ENCODE measurements around the gene NDE1. TPM values are rescaled to one million over a fixed set of nuclear protein-coding genes. Genes with fewer than 3 reads are reported as not detected.

The NDE1 gene
- total RNA-seq, 4 donors from 2014 or later = 15.1 to 323 (median 36.1) TPM

DNA sequence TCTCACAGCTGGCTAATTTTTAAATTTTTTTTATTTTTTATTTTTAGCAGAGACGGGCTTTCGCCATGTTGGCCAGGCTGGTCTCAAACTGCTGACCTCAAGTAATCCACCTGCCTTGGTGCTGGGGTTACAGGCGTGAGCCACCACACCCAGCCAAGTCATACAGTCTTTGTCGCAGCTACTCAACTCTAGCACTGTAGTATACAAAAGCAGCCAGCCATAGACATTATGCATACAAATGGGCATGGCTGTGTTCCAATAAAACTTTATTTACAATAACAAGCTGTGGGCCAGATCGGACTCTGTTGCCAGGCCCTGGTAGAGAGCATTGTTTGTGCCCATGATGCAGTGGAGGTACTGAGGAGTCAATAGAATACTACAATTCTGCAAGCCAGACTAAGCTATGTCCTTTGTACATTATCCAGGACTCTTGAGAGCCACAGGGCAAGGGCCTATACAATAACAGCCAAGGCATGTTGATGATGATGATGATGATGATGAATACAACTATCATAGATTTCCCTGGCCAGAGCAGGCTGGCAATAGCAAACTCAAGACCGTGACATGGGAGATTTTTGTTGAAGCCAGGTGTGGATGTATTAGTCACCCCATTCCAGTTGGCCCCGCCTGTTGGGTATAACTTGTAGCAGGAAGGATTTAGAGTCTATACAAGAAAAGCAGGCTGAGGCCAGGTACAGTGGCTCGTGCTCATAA lies 104.9 kb downstream of the NDE1 start:
- H3K36me3 ChIP-seq = peaks cover 0 to 2% (median 0%) of the 10 kb centered on the region in 3 donors
- no peak for TF ChIP-seq POLR2A (IDR thresholded peaks at IDR 0.05)
- TF ChIP-seq, protein P1, sequence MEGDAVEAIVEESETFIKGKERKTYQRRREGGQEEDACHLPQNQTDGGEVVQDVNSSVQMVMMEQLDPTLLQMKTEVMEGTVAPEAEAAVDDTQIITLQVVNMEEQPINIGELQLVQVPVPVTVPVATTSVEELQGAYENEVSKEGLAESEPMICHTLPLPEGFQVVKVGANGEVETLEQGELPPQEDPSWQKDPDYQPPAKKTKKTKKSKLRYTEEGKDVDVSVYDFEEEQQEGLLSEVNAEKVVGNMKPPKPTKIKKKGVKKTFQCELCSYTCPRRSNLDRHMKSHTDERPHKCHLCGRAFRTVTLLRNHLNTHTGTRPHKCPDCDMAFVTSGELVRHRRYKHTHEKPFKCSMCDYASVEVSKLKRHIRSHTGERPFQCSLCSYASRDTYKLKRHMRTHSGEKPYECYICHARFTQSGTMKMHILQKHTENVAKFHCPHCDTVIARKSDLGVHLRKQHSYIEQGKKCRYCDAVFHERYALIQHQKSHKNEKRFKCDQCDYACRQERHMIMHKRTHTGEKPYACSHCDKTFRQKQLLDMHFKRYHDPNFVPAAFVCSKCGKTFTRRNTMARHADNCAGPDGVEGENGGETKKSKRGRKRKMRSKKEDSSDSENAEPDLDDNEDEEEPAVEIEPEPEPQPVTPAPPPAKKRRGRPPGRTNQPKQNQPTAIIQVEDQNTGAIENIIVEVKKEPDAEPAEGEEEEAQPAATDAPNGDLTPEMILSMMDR (IDR thresholded peaks at IDR 0.05) = no peak
- H3K4me3 ChIP-seq = no peak overlapping the region
- H3K4me1 ChIP-seq = no peaks in the 10 kb centered on the region
- DNase-seq = no peak
- H3K9me3 ChIP-seq = no peaks in the 10 kb centered on the region
- H3K27me3 ChIP-seq = no peaks in the 10 kb centered on the region
- no peak overlapping the region for H3K27ac ChIP-seq

- no peaks in the 10 kb centered on the region for H3K9me3 ChIP-seq
- no peak for TF ChIP-seq POLR2A (IDR thresholded peaks at IDR 0.05)
- TF ChIP-seq, protein P1 (IDR thresholded peaks at IDR 0.05) = no peak
- no peak for DNase-seq
- H3K27ac ChIP-seq = no peak overlapping the region
- no peak overlapping the region for H3K4me3 ChIP-seq
- H3K36me3 ChIP-seq = no peaks in the 10 kb centered on the region
- H3K4me1 ChIP-seq = no peaks in the 10 kb centered on the region
- H3K27me3 ChIP-seq = no peaks in the 10 kb centered on the region
Measured at GRCh38 chr16:15757077-15757386, 107.0 kb downstream of the NDE1 start.

GRCh38 chr16:15757630-15758251 lies 107.7 kb downstream of the NDE1 start:
- Histone ChIP-seq H3K9me3 (no peaks in the 10 kb centered on the region), H3K36me3 (no peaks in the 10 kb centered on the region), H3K4me1 (no peaks in the 10 kb centered on the region), H3K27me3 (no peaks in the 10 kb centered on the region), H3K27ac (no peak overlapping the region), H3K4me3 (no peak overlapping the region)
- no peak for DNase-seq
- TF ChIP-seq POLR2A (IDR thresholded peaks at IDR 0.05) = no peak
- TF ChIP-seq, protein P1 (IDR thresholded peaks at IDR 0.05) = no peak

DNA sequence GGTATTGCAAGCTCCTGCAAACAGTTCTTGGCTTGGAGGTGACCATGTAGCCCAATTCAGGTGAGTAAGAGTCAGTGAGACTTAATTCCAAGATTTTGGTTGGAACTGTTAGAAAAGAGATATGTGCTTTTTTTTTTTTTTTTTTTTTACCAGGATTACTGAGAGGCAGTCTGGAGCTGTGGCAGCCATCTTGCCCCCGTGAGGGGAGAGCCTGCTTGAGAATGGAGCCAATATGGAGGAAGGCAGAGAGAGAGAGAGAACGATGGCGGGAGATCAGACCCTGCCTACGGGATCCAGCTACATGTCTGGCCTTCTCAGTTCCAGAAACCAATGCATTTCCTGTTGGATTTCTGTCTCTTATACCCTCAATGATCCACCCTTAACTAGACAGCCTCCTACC lies 109.0 kb downstream of the NDE1 start:
- H3K36me3 ChIP-seq = no peaks in the 10 kb centered on the region
- no peaks in the 10 kb centered on the region for H3K9me3 ChIP-seq
- TF ChIP-seq, protein P1 (IDR thresholded peaks at IDR 0.05) = no peak
- no peak for TF ChIP-seq POLR2A (IDR thresholded peaks at IDR 0.05)
- H3K4me1 ChIP-seq = no peaks in the 10 kb centered on the region
- H3K27me3 ChIP-seq = no peaks in the 10 kb centered on the region
- no peak overlapping the region for H3K27ac ChIP-seq
- no peak for DNase-seq
- no peak overlapping the region for H3K4me3 ChIP-seq

DNA sequence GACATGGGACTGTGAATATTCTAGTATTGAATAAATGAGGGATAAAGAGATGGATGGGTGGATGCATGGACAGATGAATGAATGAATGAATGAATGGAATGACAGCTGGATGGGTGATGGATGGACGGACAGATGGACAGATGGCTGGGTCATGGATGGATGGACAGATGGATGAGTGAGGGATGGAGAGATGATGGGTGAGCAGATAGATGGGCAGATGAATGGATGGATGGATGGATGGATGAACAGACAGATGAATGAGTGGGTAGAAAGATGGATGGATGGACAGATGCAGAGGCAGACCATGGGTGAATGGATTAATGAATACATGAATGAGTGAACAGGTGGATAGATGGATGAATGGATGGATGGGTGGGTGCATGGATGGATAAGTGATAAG lies 110.1 kb downstream of the NDE1 start:
- Histone ChIP-seq H3K27ac (no peak overlapping the region), H3K4me3 (no peak overlapping the region)
- no peak for TF ChIP-seq POLR2A (IDR thresholded peaks at IDR 0.05)
- TF ChIP-seq, protein P1 (IDR thresholded peaks at IDR 0.05) = no peak

More for the DNA sequence above, 110.1 kb downstream of the NDE1 start:
- H3K9me3 ChIP-seq = no peaks in the 10 kb centered on the region
- no peaks in the 10 kb centered on the region for H3K27me3 ChIP-seq
- DNase-seq = no peak
- H3K4me1 ChIP-seq = no peaks in the 10 kb centered on the region
- no peaks in the 10 kb centered on the region for H3K36me3 ChIP-seq
